ENCODE results near the gene NEBL.

GRCh38 chr10:20858292-20859124, 38.6 kb downstream of the NEBL start:
- TF ChIP-seq CTCF (IDR thresholded peaks at IDR 0.05) (peak; percentile 45; the same call in 1 of the 2 replicates), SIN3A (IDR thresholded peaks at IDR 0.05; ENCODE audit: borderline replicate concordance, insufficient read depth, low read depth, low read length) (no peak)
- TF ChIP-seq, protein P1, sequence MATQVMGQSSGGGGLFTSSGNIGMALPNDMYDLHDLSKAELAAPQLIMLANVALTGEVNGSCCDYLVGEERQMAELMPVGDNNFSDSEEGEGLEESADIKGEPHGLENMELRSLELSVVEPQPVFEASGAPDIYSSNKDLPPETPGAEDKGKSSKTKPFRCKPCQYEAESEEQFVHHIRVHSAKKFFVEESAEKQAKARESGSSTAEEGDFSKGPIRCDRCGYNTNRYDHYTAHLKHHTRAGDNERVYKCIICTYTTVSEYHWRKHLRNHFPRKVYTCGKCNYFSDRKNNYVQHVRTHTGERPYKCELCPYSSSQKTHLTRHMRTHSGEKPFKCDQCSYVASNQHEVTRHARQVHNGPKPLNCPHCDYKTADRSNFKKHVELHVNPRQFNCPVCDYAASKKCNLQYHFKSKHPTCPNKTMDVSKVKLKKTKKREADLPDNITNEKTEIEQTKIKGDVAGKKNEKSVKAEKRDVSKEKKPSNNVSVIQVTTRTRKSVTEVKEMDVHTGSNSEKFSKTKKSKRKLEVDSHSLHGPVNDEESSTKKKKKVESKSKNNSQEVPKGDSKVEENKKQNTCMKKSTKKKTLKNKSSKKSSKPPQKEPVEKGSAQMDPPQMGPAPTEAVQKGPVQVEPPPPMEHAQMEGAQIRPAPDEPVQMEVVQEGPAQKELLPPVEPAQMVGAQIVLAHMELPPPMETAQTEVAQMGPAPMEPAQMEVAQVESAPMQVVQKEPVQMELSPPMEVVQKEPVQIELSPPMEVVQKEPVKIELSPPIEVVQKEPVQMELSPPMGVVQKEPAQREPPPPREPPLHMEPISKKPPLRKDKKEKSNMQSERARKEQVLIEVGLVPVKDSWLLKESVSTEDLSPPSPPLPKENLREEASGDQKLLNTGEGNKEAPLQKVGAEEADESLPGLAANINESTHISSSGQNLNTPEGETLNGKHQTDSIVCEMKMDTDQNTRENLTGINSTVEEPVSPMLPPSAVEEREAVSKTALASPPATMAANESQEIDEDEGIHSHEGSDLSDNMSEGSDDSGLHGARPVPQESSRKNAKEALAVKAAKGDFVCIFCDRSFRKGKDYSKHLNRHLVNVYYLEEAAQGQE (IDR thresholded peaks at IDR 0.05; ENCODE audit: insufficient read depth in 1 of 2, low read depth in 2 of 2, low read length in 1 of 2): no peak

Data from Panc1 (cell line).